Measurements from ENCODE around the gene MRPL2.

Gene MRPL2

DNA sequence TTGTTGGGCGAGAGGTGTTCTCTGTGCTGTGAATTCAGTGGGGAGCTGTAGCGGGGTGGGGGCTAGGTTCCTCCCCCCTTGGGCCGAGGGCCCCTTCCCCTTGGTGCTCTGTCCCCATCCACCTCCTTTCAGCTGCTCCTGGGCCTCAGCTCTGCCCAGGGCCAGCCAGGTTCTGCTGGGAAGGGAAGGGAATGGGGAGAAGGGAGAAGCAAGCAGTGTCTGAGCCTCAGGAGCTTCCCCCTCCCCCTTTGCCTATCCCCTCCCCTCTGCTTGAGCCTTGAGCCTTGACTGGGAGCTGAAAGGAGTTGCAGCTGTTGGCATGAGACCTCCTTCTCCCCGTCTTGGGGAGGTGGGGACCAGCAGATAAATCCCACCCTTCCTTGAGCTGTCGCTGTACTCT, 38.4 kb downstream of the MRPL2 start:
- DNase-seq (ENCODE audit: low read depth), result no peak

DNA sequence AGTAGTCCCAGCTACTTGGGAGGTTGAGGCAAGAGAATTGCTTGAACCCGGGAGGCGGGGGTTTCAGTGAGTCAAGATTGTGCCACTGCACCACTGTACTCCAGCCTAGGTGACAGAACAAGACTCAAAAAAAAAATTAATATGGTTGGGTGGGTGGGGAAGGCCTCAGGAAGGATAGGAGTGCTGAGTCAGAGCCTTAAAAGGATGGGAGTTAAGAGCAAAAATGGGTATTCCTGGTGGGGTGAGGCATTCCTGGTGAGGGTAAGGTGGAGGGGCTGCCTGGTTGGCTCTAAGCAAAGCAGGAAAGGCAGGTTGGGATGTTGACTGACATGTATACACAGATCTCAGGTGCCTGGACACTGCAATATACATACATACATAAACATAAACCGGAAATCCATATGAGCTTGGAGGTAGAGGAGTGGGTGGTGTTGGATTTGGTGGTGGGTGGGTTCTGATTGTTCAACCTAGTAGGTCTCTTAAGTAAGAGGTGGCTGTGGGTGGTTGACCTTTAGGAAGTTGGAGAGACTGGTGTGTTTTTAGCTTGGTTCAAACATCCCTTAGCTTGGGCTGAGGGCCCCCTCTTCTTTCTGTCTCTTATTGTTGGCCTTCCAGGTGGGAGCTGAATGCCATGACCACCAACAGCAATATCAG, 39.1 kb downstream of the MRPL2 start:
- DNase-seq (ENCODE audit: low read depth), result no peak

DNA sequence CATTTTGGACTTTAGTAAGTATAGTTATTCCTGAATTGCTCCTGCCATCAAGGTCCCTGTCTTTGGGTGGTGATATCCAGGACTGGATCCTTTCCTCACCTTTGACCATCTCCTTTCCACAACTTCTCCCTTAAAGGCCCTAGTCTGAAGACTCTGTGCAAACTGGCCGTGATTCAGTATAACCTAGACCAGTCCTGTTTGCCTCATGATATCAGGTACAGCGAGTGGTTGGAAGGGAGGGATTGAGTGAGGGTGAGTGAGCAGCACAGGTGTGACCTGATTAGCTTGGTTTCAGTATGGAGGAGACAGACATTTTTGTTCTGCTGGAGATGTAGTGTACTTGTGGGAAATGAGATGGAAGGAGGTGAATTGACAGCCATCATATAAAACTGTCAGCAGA, 40.1 kb downstream of the MRPL2 start:
- DNase-seq (ENCODE audit: low read depth), result no peak

DNA sequence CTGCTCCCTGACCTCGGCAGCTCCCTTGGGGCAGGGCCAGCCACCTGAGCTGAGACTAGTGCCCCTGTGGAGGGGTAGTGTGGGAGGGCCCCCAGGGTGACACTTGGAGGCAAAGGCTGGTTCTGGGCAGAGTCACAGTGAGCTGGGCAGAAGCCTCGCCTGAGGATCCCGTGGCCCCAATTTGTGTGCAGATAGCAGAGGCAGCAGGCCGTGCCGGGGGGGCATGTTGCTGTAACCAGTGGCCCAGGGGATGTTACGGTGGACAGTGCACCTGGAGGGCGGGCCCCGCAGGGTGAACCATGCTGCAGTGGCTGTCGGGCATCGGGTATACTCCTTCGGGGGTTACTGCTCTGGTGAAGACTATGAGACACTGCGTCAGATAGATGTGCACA, 42.3 kb downstream of the MRPL2 start:
- no peak for DNase-seq (ENCODE audit: low read depth)

DNA sequence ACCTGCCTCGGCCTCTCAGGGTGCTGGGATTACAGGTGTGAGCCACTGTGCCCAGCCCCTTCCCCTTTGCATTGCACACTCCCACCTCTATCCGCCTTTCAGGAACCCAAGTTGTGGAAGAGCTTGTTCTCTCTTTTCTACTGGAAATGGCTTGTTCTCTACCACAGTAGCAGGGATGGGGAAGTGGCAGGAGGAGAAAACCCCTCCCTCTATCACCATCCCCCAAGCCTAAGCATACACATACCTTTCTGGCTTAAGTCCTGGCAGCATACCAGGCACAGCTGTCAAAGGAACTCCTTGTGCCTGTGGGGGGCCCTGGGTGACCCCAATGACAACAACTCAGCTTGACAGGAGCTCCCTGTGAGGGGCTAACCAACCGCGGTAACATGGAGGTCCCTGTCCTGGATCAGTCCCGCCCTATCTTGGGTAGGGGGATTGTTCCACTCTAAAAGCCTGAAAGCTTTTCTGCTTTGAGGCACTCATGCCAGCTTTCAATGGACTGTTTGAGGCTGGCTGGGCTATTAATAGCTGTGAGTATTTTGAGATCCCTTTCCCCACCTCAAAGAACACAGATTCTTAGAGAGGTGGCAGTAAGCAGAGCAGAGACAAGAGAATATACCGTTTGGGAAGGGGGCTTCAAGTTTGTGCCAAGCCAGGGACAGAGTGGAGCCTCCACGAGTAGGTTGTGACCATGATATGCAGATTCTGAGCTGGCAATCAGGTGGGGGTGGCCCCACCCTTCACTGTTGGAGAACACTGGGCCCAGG, 42.9 kb downstream of the MRPL2 start:
- no peak for DNase-seq (ENCODE audit: low read depth)

DNA sequence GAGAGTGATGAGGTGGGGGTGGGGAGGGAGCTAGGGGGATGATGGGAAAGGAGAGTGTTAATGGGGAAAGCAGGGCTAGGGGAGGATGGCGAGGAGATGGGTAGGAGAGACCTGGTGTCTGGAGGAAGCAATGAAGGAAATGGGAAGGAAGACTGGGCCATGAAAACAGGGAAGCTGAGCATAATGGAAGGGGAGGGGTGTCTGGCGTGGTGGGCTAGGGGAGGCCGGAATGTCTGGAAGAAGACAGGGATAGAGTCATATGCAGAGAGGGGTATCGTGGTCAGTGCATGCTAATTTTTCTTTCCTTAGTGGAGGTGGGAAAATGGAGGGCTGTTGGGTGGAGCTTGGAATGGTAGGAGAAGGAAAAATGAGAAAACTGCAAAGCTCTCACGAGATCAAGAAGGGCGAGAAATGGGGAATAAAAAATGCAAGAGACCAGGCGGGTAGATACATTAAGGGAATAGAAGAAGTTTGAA, 44.8 kb downstream of the MRPL2 start:
- DNase-seq (ENCODE audit: low read depth), result no peak

DNA sequence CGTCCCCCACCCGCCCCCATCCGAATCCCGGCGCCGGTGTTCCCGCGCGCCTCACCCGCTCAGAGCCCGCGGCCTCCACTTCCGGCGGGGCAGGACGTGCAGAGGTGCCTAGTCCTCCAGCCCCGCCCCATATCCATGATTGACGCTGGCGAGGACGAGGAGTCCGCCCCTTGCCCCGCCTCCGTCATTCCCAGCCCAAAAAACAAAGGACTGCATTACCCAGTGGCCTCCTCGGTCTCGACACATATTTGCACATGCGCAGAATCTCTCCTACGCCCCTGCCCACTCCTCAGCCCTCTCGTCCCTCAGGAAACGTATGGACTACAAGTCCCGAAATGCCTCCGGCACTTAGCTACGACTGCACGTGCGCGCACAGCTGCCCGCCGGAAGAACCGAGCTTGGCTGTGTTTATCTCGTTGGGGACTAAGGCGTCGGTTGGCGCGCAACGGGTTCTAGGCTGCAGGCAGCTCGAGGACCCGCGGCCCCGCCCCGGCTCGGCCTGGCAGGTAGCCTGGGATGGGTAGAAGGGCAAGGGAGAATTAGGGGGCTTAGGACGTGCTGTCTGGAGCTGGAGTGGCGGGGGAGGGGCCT, 45.3 kb downstream of the MRPL2 start, which contains the start of the genes KLHDC3 and MEA1:
TSS of gene KLHDC3 (plus strand) at position 407 of the 591 bp plus-strand sequence. CDS start 2,944 bp downstream, outside the sequence.
TSS of gene MEA1 (minus strand) at position 104 of the 591 bp plus-strand sequence. CDS start 133 bp downstream, outside the sequence.
- DNase-seq (ENCODE audit: low read depth), result peak; percentile 97

DNA sequence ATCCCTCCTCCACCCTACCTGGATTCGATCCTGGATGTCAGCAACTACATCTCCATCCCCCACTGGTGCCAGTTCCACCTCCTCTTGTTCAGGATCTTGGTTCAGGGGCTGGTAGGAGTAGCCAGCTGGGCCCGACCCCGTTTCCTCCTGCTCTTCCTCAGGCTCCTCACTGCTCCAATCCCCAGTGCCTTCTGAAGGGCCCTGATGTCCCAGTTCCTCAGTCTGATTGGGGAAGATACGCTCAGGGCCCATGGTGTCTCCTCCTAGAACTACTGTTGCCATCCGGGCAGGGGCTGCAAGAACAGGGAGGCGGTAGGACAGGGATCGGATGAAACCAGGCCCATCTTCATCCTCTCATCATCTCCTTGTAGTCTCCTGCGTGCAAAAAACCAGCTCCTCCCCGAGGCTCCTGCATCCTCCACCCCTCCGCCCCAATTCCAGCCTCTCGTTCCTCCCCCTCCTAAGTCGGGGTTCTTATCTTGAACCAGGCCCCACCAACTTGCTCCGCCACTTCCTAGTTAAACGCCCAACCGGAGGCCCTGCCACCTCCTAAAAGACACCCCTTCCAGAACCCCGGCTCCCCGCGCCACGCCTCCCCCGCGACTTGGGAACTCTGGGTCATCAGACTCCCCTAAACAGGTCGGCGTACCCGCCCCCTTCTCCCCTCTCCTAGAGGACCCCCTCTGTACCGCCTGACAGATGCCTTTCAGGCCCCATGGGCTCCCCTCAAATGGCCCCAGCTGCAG, 46.0 kb downstream of the MRPL2 start:
- DNase-seq (ENCODE audit: low read depth), result peak; percentile 2

DNA sequence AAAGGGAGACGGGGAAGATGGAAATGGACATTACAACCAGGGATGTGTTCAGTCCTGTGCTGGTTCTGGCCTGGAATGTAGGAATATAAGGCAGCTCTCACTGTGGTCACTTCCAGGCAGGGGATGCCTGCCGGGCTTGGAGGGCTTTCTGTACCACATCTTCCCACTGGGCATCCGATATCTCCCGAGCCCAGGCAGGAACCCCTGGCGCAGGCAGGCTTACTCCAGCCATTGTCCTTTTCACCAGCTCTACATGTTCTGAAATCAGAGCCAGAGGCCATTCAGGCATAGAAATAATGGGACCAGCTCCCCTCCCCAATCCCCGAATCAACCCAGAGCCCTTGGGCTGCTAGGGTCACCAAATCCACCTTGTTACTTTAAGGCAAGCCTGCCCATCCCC, 46.9 kb downstream of the MRPL2 start:
- DNase-seq (ENCODE audit: low read depth), result no peak

DNA sequence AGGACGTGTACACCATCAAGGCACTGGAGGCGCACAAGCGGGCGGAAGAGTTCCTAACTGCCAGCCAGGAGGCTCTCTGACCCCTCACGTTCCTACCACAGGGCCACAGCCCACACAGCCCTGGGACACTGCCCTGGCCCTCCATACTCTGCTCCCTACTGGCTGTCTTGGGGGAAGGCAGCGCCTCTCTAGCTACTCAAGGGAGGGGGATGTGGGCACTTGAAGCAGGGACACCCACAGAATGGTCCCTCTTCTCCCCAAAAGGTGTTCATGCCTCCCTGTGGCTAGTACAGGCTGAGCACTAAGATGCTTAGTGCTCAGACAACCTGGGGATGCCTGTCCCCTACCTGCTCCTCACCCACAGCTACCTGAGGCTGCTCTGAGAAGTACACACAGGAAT, 48.0 kb downstream of the MRPL2 start:
- no peak for DNase-seq (ENCODE audit: low read depth)

DNA sequence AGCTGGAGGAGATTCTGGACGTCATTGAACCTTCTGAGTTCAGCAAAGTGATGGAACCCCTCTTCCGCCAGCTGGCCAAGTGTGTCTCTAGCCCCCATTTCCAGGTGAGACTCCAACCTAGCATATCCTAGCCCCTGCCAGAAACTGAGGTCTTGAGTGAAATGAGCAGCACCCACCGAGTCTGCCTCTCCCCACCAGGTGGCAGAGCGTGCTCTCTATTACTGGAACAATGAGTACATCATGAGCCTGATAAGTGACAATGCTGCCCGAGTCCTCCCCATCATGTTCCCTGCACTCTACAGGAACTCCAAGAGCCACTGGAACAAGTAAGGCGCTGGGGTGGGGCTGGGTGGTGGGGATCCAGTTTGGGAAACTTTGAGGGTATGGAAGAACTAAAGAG, 50.1 kb downstream of the MRPL2 start:
- DNase-seq (ENCODE audit: low read depth), result no peak

DNA sequence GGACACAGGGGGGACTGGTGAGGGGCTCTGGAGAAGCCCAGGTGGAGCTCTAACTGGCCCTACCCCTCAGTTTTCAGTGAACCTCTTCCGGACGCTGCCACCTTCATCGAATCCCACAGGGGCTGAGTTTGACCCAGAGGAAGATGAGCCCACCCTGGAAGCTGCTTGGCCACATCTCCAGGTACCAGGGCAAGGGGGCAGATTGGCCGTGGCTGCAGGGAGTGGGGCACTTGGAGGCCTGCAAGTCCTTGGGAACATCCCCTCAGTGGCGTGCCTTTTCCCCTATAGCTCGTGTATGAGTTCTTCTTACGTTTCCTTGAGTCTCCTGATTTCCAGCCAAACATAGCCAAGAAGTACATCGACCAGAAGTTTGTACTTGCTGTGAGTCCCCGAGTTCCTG, 52.1 kb downstream of the MRPL2 start:
- DNase-seq (ENCODE audit: low read depth), result no peak

DNA sequence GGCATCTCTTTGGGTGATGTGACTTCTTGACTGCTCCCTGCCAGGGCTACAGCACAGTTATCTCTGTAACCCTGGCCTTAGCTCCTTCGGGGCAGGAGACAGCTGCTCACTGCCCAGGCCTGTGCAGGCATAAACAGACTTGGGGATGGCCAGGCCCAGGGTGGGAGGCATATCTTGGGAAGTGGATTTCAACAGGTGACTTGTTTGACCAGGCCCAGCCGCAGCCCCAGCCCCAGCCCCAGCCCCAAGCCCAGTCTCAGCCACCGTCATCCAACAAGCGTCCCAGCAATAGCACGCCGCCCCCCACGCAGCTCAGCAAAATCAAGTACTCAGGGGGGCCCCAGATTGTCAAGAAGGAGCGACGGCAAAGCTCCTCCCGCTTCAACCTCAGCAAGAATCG, 53.0 kb downstream of the MRPL2 start:
- DNase-seq (ENCODE audit: low read depth), result no peak

DNA sequence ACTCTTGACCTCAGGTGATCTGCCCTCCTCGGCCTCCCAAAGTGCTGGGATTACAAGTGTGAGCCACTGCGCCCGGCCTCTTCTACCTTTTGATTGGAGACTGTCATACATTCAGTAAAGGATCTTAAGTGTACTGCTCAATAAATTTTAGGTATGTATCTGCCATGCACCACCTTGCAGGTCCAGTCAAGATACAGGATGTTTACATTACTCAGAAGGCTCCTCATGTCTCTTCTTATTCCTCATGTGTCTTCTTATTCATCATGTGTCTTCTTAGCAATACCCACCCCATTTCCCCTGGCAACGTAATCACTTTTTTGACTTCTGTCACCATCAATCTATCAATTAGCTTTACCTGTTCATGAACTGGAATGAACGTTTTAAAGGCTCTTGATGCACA, 53.4 kb downstream of the MRPL2 start:
- DNase-seq (ENCODE audit: low read depth), result no peak

Measured in stimulated activated CD8-positive, alpha-beta memory T cell treated with anti-CD3 and anti-CD28 coated beads, Interleukin-4, amount 100 ng/mL, for 24 hours (primary cell).